ENCODE data around the gene SMAP1.

The SMAP1 gene

DNA sequence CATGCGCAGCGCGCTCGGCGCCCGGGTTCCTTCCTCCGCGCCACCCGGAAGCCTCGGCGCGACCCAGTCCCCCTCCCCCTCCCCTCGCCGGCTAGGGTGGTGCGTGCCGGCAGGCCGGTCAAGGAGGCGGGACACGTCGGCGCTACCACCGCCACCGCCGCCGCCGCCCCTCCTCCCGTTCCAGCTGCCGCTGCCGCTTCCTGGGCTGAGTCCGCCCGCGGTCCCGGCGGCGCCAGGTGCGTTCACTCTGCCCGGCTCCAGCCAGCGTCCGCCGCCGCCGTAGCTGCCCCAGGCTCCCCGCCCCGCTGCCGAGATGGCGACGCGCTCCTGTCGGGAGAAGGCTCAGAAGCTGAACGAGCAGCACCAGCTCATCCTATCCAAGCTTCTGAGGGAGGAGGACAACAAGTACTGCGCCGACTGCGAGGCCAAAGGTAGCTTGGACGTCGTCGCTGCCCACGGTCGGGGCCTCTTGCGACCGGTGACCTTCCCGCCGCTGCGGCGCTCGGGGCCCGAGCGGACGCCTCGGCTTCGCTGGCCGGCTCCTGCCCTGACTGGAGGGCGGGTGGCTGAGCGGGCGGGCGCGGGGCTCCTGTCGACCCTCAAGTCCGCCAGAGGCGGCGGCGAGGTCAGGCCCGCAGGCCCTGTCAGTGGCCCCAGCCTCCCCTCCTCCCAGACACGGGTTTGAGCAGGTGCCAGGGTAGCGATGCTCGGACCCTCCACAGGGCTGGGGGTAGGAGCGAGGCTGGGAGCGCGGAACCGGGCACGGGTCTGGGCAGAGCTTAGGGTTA, at the start of gene SMAP1:
Gene SMAP1 (plus strand): TSS at position 173 of the 788 bp plus-strand sequence. CDS start 141 bp downstream, at position 314.
- DNase-seq = peak; percentile 84

DNA sequence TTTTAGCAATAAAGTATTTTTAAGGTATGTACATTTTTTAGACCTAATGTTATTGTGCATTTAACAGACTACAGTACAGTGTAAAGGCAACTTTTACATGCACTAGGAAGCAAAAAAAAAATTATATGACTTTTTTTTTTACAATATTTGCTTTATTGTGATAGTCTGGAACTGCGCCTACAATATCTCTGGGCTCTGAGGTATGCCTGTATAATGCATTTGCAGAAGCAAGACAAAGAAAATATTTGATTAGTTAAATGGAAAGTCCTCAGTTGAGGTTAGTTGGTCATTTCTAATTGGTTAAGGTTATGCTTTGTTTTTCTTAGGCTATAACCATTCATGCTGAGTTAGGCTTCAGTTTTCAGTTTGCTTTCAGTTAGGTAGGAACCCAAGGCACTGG, 46.9 kb upstream of the SMAP1 start:
- DNase-seq = no peak

DNA sequence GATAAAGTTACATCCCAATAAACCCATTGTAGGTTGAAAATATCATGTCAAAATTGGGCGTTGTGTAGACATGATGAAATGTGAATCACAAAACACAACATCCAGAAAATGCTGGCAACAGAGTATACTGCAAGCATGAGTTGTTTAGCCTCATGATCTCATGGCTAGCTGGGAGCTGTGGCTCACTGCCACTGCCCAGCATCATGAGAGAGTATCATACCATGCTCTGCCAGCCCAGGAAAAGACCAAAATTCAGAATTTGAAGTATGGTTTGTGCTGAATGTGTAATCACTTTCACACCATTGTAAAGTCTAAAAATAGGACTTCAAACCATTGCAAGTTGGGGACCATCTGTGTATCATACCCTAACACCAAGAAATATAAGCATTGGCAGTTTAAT, 45.2 kb upstream of the SMAP1 start:
- no peak for DNase-seq

DNA sequence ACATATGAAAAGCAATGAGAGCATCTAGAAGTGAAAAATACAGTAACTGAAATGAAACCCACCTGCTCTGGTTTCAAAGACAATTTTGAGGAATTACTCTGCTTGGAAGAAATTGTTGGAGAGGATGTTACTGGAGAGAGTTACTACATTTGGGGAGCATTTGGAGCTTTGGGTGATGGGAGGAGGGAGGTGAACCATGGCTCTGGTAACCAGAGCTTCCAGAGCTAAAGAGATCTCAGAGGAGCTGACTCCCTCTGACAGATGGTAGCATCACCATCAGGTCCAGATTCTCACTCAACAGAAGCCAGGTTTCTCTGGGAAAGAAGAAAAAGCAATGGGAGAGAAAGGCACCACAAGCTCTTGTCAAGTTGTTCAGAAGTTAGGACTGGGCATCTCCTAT, 42.2 kb upstream of the SMAP1 start:
- no peak for DNase-seq

DNA sequence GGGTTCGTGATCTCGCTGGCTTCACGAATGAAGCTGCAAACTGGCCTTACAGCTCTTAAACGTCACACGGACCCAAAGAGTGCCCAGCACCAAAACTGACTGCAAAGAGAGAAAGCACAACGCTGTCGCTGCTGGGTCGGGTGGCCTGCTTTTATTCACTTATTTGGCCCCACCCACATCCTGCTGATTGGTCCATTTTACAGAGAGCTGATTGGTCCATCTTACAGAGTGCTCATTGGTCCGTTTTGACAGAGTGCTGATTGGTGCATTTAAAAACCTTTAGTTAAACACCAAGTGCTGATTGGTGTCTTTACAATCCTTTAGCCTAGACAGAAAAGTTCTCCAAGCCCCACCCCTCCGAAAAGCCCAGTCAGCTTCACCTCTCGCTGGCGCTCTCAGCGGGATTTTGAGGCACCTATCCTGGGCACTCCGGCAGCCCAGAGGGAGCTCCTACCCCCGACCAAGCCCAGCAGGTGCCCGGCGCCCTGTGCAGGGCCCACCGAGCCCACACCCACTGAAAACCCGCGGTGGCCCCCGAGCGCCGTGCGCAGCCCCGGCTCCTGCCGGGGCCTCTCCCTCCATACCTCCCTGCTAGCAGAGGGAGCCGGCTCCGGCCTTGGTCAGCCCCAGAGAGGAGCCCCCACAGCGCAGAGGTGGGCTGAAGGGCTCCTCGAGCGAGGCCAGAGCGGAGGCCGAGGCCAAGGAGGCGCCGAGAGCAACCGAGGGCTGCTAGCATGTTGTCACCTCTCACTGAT, 40.0 kb upstream of the SMAP1 start:
- no peak for DNase-seq

DNA sequence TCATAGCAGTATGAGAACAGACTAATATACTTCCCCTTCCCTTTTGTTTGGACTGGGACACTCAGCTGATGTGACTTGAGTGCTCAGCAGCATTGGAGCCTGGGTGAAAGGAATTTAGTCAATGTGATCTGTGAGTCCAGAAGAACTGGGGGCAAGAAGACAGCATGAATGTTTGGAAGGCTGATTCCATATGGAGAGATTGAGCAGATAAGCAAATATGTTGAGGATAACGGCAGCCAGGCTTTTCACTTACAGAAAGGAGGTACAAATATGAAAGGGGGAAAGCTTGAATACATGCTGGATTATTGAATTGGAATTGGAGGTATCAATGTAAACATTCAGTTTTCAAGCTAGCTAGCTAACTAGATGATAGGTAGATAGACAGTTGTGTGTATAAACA, 37.8 kb upstream of the SMAP1 start:
- DNase-seq = no peak

DNA sequence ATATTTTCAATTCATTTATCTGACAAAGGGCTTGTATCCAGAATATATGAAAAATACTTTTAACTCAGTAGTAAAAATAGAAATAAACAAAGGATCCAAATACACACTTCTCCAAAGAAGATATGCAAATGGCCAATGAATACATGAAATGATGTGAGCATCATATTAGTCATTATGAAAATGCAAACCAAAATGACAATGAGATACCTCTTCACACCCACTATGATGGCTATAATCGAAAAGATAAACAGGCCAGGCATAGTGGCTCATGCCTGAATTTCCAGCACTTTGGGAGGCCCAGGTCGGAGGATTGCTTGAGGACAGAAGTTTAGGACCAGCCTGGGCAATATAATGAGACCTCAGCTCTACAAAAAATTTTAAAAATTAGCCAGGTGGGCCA, 33.8 kb upstream of the SMAP1 start:
- DNase-seq = no peak

DNA sequence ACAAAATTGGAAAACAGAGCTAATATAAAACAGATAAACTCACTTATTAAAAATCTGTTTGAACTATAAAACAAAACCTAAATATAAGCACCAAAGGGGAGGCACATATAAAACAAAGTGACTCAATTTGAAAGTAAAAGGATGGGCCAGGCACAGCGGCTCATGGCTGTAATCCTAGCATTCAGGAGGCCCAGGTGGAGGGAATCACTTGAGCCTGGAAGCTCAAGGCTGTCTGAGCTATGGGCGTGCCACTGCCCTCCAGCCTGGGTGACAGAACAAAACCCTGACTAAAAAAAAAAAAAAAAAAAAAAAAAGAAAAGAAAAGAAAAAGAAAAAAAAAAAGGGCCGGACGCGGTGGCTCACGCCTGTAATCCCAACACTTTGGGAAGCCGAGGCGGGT, 31.1 kb upstream of the SMAP1 start:
- DNase-seq = no peak

DNA sequence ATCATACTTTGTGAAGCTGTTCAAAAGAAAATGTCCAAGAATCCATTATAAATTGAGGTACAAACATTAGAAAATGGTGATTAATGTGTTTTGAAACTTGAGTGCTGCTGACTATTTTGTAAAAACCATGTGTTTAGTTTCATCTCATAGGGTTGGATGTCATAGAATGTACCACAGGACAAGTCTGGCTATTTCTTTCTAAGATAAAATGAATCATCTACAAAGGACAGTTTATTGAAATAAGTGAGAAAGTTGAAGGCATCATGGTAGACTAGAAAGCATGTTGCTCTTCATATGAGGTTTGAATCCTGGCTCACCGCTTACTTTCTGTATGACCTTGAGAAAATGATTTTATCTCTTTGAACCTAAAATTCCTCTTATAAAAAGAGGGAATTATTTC, 29.2 kb upstream of the SMAP1 start:
- DNase-seq = no peak

DNA sequence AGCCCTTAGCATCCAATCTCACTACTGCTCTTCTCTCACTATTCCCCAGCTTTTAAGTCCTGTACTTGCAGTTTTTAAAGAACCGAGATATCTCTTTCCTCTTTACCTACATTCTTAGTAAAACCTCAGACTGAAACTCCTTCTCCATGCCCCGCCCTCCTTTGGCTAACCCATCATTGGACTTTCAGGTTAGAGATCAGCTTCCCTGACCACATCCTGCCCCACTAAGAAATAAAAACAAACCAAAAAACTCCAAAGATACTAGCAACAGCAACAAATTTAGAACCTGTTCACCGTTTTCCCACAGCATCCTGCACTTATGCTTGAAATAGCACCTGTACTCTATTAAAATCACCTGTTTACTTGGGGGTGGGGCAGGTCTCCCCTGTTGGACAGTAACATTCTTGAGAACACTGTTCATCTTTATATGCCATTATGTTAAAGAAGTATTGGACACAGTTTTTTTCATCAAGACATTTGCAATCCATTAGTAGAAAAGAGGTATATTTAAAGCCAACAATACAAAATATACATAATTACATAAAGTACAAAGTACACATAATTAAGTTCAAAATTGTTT, 16.3 kb upstream of the SMAP1 start:
- DNase-seq = no peak

DNA sequence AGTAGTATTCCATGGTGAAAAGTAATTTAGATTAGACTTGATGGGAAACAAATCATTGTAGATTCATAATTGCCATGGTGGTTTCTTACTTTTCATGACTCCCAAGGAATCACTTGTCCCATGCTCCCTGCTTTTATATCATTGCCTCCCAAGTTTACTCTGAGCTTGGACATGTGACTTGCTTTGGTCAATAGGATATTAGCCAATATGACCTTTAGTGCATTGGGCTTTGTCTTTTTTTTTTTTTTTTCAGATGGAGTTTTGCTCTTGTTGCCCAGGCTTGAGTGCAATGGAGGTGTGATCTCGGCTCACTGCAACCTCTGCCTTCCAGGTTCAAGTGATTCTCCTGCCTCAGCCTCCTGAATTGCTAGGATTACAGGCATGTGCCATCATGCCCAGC, 15.5 kb upstream of the SMAP1 start:
- DNase-seq = no peak

DNA sequence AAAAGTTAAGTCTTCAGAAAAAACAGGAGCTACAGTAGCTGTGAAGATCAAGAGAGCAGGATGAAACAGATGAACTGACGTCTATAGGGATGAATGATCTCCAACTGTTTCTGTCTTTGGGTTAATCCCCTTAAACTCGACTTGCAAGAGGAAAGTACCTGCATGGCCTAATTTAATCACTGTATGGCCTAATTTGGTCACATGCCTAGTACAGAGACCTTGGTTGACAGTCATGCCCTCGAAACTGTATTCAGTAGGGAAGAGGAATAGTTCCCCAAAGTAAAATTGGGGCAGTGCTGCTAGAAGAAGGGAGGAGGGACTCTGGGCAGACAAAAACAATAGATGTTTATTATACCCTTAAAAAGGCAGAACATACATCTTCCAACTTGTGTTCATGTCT, 10.0 kb upstream of the SMAP1 start:
- DNase-seq = no peak

DNA sequence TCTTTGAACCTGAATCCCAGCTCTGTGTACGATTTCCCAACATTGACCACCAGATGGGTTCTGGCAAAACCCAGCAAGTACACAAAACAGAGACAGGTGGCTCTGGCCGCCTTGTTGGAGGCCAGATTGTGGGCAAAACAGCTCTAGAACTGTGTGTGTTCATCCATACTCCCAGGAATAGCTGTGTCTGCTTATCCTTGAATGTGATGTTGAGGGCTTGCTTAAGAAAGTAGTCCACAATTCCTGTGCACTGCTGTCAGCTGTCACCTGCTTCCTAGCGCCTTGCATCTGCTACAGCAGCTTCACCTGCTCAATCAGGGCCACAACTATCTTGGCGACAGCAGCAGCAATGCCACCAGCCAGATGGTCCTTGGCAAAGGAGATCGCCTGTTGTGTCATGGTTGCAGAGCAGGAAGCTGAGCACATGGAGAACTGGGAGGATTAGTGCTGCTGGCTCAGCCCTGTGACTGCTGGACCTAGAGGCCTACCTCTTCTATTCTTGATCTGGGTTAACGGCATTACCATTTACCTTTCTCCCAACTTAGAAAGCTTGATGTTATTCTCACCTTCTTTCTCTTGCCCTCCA, 3.7 kb upstream of the SMAP1 start:
- DNase-seq = no peak

DNA sequence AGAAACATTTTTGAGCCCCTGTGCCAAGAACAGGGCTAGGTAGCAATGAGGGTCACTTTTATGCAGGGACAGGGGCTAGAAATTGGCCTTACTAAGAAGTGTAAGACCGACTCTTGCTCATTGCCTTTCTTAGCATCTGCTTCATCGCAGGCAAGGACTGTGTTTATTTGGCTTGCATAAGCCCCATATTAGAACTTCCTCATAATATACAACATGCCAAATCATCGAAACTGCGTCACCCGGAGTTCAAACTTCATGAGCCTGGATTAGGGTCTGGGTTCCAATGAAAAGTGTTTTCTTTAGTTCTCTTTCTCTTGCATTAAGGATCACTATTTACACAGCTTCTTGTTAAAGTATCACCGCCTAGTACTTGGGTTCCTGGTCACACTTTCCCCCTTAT, 977 bp upstream of the SMAP1 start:
- no peak for DNase-seq

DNA sequence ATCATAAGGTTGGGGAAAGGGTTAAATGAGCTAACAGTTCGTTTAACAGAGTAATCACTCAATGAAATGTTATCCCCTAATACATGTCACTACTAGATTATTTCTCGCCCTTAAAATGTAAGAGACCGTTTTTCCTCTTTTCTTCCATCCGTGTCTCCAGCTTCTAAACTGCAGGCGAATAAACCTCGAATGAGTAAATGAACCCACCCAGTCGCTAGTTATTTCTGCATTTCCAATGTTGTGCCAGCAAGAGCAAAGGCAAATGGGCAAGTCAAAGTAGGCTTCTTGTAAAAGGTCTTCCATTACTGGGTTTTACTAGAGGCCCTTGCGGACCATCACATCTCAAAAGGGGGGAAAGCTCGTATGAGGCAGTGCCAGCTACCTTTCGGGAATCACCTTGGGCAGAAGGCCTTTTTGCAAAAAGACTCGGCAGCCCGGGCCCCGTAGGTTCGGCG, 400 bp upstream of the SMAP1 start:
- DNase-seq = no peak

DNA sequence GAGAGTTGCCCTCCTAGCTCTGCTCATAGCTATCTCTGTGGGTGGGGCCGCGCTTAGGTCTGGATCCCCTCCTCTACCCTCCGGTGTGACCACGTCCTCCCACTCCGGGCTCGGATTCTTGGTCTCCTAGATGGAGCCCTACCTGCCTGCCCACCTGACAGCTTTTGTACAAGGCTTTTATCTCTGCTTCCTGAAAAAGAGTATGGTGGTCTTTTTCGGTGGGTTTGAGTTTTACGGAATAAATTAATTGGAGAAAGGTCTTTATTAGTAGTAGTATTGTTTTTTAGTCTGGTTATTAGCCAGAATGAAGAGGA, 773 bp downstream of the SMAP1 start:
- DNase-seq = no peak

DNA sequence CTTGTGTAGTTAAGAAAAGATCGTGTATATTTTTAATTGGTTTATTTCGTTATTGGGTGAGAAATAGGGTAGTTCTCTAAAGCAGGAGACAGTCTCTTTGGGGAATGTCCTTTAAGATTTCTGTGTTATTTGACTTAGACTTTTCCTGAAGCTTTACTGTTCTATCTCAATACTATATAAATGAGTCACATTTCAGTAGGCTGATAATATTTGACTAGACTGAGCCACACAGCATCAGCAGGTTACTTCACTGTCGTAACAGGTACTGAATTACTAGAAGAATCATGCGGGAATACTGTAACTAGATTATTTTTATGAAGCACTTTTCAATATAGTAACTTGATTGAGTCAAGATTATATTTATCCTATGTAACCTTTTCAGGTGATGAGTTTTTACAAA, 1.4 kb downstream of the SMAP1 start:
- no peak for DNase-seq

DNA sequence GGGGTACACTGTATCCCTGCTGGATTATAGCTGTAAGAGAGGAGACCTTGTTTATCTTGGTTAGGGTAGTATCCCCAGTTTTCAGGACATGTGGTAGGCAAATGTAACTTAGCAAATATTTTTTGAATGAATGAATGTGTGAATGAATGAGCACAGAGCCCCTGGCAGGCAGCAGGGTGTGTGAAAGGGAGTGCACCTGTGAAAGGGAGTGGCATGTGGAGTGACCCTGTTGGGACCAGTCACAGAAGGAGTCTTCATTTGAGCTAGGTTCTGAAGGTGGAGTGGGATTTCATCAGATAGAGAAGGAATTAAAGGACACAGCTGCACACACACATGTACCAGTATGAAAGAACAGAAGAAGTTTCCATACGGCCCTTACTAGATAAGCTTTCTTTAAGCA, 4.9 kb downstream of the SMAP1 start:
- DNase-seq = no peak

DNA sequence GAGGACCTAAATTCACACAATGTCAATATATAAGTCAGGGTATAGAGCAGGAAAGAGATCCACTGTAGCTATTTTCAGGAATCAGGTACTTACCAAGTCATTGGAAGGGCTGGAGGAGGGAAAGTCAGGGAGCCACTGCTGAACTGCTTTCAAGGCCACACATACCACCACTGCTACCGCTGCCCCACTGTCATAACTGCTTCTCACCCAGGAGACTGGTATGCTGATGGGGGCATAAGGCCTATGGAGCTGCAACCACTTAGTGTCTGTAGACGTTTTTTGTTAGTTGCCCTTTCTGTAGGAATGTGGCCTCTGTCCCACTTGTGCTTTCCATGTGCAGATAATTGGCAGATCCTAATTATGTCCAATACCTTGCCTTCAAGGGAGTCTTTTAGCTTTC, 5.4 kb downstream of the SMAP1 start:
- no peak for DNase-seq

DNA sequence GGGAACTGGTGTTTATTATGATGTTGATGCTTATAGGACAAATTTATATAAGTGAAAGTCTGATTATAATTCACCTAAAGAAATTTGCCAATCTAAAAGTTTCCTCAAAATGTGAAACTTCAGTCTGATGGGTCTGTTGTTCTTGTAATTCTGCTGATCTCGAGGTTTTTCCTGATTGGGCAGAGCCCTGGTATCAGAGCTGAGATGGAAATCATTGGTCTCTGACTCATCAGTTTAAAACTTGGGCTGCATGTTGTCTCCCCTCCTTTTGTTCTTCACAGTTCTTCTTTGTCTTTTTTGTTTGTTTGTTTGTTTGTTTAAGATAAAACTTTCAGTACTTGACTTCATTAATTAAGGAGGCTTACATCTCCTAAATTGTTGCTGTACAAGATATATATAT, 5.9 kb downstream of the SMAP1 start:
- no peak for DNase-seq

DNA sequence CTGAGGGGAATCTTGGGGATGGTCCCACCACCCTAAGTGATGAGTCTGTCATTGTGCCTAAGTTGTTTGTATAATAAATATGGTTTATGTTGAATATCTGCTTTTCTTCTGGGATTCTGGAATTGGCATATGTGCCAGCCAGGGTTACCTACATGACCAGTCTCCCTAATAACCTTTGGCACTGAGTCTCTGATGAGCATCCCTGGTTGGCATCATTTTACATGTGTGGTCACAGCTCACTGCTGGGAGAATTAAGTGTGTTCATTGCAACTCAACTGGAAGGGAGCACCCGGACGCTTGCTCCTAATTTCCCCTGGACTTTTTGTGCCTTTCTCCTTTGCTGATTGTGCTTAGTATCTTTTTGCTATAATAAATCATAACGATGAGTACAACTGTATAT, 8.1 kb downstream of the SMAP1 start:
- DNase-seq = no peak

DNA sequence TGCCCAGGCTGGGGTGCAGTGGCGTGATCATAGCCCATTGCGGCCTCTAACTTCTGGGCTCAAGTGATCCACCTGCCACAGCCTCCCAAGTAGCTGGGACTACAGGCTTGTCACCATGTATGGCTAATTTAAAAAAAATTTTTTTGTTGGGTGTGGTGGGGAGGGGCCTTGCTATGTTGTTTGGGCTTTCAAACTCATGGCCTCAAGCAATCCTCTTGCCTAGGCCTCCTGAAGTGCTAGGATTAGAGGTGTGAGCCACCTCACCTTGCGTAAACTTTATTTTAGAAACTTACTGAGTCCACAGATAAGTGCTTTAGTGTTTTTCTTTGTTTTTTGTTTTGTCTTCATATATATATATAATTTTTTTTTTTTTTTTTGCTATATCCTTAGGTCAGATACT, 9.1 kb downstream of the SMAP1 start:
- no peak for DNase-seq

DNA sequence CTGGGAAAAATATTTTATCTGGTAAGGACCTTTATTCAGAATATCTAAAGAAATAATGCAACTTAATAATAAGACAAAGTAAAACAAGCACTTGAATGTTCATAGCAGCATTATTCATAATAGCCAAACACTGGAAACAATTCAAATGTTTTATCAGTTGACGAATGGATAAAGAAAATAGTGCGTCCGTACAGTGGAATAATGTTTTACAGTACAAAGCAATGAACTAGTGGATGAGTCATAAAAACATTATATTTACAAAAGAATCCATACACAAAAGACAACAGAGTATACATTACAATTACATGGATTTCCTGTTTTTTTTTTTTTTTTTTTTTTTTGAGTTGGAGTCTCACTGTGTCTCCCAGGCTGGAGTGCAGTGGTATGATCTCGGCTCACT, 12.7 kb downstream of the SMAP1 start:
- no peak for DNase-seq
